Occipital lobe (tissue), 2 donors: Measurements from ENCODE around the gene APOLD1. TPM values are rescaled to one million over a fixed set of nuclear protein-coding genes. Genes with fewer than 3 reads are reported as not detected.
"Not testable (repeated sequence)": the region's sequence is repeated elsewhere in the genome, so short reads cannot be mapped to it uniquely, and the experiment has no call there.

Experiments used
- DNase-seq: peaks from one replicate; lab custom pipeline; 2025; lab: John Stamatoyannopoulos, UW
- total RNA-seq: library from RNA; depleted of rRNA; stranded (reverse); fragments of >200 nt; gene quantifications from one replicate; pipeline ENCODE4 v1.2.3, GENCODE V29; 2014

The APOLD1 gene, protein sequence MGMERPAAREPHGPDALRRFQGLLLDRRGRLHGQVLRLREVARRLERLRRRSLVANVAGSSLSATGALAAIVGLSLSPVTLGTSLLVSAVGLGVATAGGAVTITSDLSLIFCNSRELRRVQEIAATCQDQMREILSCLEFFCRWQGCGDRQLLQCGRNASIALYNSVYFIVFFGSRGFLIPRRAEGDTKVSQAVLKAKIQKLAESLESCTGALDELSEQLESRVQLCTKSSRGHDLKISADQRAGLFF
- 42.9 TPM for total RNA-seq

DNA sequence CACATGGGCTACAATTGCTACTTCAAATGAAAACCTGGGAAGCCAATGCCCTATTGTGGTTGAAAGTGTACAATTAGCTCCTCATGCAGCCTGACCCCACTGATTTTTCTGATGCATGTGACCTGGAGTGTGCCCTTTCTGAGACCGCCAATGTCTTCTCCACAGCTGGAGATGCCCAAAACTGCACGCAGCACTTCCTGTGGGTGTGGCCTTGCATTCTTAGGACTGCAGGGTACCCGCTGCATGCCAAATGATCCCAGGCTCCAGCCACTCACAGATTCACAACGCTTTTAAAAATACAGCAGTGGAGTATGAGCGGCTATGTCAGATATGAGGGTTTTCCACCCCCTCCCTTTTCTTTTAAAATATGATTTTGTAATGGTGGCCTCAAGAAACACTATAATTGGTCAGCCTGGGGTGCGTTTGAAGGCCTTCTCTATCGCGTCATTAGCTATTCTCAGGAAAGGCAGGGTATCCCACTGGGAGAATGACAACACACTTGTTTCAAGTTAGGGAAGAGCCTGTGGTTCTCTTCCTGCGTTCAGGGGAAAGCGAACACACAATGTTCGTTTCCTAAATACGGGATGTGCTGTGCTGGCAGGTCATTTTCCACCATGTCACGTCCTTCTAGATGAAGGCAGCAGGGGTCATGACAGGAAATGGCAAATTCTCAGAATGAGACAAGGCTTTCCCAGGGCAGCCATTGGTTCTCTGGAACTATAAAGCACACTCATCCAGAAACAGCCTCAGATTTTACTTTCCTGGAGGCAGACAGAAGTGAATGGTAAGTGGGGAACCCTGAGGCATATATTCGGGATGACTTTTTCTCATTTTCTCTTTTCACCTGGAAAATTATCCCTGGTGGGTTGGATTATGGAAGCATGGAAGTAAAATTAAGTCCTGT is at the start of gene APOLD1:
Gene APOLD1 (plus strand): TSS at position 749 of the 904 bp plus-strand sequence. CDS start 33 bp downstream, at position 782.
- DNase-seq = no peak

GRCh38 chr12:12736759-12737676 is 48.4 kb upstream of the APOLD1 start:
- no peak for DNase-seq

DNA sequence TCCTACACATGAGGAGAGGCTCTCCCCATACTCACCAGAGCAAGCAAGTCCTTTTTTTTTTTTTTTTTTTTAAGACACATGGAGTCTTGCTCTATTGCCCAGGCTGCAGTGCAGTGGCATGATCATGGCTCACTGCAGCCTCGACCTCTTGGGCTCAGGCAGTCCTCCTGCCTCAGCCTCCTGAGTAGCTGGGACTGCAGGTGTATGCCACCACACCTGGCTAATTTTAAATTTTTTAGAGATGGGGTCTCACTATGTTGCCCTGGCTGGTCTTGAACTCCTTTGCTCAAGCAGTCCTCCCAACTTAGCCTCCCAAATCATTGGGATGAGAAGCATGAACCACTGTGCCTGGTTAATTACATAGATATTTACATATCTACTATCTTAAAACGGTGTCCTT is 47.3 kb upstream of the APOLD1 start:
- DNase-seq = not testable (repeated sequence)

- DNase-seq = no peak
Measured at GRCh38 chr12:12741660-12742059, 43.8 kb upstream of the APOLD1 start.

- DNase-seq = no peak
Measured at GRCh38 chr12:12744546-12745305, 40.7 kb upstream of the APOLD1 start.

GRCh38 chr12:12745576-12746211 is 39.8 kb upstream of the APOLD1 start:
- DNase-seq = no peak

DNA sequence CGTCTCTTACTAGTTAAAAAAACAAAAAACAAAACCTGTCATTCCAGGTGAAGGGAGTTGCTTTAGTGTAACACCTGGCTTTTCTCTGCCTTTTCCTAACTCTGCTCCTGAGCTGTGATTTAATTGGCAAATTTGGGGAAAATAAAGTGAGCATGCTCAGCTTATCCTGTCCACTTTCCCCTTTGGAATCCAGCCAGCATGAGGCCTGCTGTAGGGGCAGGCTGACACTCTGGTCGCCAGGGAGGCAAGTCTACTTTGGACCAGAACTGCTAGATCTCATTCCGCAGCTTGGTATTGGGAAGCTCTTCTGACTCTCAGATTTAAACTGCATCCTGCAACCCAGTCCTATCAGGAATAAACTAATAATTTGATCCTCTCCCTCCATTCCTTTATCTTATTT is 38.2 kb upstream of the APOLD1 start:
- DNase-seq = no peak

GRCh38 chr12:12748044-12748443 is 37.4 kb upstream of the APOLD1 start:
- DNase-seq = no peak

- no peak for DNase-seq
Measured at GRCh38 chr12:12749433-12749832, 36.0 kb upstream of the APOLD1 start.

GRCh38 chr12:12755923-12756322 is 29.5 kb upstream of the APOLD1 start:
- DNase-seq = no peak

GRCh38 chr12:12757121-12757520 is 28.3 kb upstream of the APOLD1 start:
- DNase-seq = no peak

DNA sequence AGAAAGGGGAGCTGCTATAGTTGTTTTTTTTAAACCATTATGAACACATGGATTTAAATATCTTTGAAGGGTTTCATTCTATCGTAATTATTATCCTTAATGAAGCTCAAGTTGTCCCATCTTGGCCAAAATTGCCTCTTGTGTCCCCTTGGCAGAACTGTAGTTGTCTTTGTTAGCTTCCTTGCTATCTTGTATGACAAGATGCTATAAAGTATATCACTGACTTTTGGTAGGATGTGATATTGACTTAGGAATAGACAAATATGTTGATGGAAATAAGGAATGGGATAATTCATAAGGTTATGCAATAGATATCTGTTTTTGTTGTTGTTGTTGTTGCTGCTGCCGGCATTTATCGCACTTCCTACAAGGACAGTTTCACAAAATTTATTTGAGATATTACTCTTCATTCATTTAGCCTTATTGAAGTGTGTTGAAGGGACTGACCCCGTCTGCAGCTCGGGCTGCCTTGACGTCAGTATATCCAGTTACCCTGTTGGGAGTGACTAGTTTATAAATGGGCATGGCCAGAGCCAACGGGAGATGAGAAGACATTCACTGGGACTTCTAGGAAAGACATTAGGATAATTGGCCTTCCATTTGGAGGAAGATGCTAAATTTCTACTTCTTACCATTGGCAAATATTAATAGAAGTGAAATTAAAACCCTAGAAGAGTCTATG is 26.1 kb upstream of the APOLD1 start:
- DNase-seq = no peak

GRCh38 chr12:12764824-12765223 is 20.6 kb upstream of the APOLD1 start:
- no peak for DNase-seq

DNA sequence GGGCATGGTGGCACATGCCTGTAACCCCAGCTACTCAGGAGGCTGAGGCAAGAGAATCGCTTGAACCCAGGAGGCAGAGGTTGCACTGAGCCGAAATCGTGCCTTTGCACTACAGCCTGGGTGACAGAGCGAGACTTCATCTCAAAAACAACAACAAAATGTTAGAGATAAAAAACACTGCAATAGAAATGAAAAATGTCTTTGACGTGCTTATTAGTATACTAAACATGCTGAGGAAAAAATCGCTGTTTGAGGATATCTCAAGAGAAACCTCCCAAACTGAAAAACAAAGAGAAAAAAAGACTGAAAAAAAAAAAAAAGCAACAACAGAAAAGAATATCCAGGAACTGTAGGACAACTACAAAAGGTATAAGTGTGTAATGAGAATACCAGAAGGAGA is 15.2 kb upstream of the APOLD1 start:
- DNase-seq = no peak

- no peak for DNase-seq
Measured at GRCh38 chr12:12774791-12775190, 10.7 kb upstream of the APOLD1 start.

DNA sequence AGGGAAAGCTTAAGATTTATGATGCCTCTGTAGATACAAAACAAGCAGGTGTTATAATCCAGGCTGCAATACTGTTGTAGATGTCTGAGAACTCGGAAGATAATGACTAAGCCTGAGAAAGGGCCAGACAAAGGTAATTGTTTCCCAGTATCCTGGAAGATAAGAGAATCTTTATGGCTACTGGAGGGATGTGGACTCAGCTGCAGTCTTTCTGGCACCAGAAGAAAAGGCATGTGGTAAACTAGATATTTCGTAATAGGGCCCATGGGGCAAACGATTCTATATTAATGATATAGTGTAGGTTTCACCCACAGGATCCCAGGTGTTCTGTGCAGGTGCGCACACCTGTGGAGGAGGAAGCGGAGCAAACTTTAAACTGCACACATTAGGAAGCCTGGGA is 9.2 kb upstream of the APOLD1 start:
- no peak for DNase-seq

DNA sequence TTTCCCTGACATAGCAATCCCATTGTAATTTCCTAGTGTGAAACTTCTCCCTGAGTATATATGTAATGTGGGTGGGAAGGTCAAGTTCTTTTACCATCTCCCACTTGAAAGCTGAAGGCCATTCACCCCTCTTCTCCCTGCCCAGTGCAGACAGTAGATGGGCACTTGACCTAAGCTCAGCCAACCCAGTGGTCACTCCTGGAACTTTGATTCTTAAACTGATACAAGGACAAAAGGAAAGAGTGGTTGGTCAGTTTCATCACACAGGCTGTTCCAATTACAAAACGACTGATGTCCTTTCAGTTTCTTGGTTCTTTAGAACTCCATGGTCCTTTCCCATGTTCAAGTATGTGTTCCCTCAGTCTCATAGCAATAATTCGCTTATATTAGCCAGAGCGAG is 8.4 kb upstream of the APOLD1 start:
- DNase-seq = no peak

- no peak for DNase-seq
Measured at GRCh38 chr12:12779007-12779406, 6.5 kb upstream of the APOLD1 start.

DNA sequence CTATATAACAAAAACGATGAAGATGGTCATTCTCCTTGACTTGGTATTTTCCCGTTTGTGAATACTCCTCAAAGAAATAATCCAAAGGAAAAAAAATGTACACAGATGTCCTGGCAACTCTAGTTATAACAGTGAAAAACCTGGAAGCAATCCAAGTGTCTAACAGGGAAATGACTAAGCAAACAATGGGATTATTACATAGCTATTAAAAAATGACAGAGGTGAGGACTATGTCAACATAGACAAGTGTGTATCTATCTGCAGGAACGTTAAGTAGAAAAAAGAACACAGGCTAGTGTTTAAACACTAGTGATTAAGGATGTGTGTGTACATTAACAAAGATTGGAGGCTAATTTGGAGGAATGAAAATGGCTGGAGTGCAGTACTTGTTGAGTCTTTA is 5.9 kb upstream of the APOLD1 start:
- no peak for DNase-seq

DNA sequence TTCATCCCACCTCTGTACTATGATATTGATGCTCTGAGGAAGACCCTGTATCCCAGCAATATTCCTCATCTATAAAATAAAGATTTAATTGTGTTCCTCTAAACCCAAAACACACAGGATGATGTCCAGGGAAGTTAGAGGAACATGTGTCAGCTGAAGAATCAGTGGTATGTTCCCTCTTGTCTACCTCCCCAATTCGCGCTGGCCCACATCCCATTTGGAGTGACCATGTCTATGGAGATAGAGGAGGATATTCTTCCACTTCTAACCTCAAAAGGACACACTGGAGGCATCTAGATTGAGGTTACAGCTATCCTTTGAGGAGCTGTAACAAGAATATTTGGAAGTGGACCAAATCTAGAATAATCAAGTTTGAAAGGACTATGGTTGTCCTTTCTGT is 1.3 kb upstream of the APOLD1 start:
- DNase-seq = no peak
